ENCODE data around the gene IFTAP. TPM values are rescaled to one million over a fixed set of nuclear protein-coding genes. Genes with fewer than 3 reads are reported as not detected.

Gene IFTAP
- total and polyA plus RNA-seq, 10 of the 15 experiments (the other 5 are each of a cell fraction or from before 2014, with no cell fraction given) = 0.32 to 1.0 (median 0.63) TPM; not detected in 2

DNA sequence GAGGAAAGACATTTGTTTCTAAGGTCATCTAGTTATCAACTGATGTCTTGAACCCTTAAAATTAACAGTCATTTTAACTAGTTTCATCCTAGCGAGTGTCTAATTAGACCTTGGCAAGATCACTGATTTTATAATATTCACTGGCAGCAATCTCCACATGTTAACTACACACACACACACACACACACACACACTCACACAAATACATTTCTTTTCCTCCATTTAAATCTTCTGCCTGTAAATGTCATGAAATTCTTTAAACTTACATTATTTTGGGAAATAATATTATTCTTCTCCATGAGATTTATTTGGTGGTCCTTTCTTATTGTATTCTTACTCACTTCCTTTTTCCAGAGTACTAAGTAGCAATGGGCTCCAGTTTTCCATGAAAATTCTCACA lies 2.9 kb upstream of the IFTAP start:
- POLR2A ChIA-PET = no interaction called here
- Histone ChIP-seq H3K27me3 (replicated peaks in 1 of 2; ENCODE audit: control insufficient read depth in 2 of 2, insufficient read depth in 2 of 2, low read length in 1 of 2) (peaks cover 4 to 9% of the 10 kb centered on the region in 2 experiments; a peak in 2 of 4 replicates), H3K27ac (ENCODE audit: control insufficient read depth, insufficient read depth) (no peak overlapping the region), H2AFZ (ENCODE audit: control insufficient read depth, low read depth, low read length) (no peak overlapping the region), H3K36me3 (ENCODE audit: control insufficient read depth in 2 of 2, insufficient read depth in 2 of 2, low read length in 1 of 2) (no peaks in the 10 kb centered on the region), H4K20me1 (ENCODE audit: control insufficient read depth, insufficient read depth) (no peaks in the 10 kb centered on the region), H3K79me2 (ENCODE audit: control insufficient read depth, insufficient read depth, low read length) (no peaks in the 10 kb centered on the region), H3K4me3 (no peak overlapping the region), H3K4me1 (ENCODE audit: control insufficient read depth, insufficient read depth, low read length) (no peaks in the 10 kb centered on the region), H3K9me3 (replicated peaks; ENCODE audit: control insufficient read depth, insufficient read depth, low read length) (no peaks in the 10 kb centered on the region), H3K4me2 (ENCODE audit: control insufficient read depth, insufficient read depth) (no peak overlapping the region), H3K9ac (ENCODE audit: control insufficient read depth, insufficient read depth, low read length) (no peak overlapping the region)
- DNase-seq (ENCODE audit: low read depth, low spot score) (no peak), ATAC-seq (no peak), FAIRE-seq (peak; percentile 18)
- in situ Hi-C loops (cut with MboI) (no loop called here), intact Hi-C loops (cut with micrococcal nuclease; ENCODE audit: unreplicated experiment) (no loop called here)
- CTCF ChIA-PET = no interaction called here
- SMC1A ChIA-PET (ENCODE audit: uncharacterized antibody, unreplicated experiment) = no interaction called here
- TF ChIP-seq EGR1 (IDR thresholded peaks at IDR 0.05; ENCODE audit: borderline replicate concordance in 1 of 2, low read depth in 2 of 2, low read length in 2 of 2) (no peak), RELA (IDR thresholded peaks at IDR 0.05; ENCODE audit: borderline replicate concordance, partially characterized antibody) (no peak), SIX5 (IDR thresholded peaks at IDR 0.05; ENCODE audit: low read depth, low read length, severe bottlenecking) (no peak), FOXM1 (IDR thresholded peaks at IDR 0.05; ENCODE audit: low read depth, low read length) (no peak)
- RAD21 ChIA-PET (ENCODE audit: unreplicated experiment) = no interaction called here
- WGBS (ENCODE audit: insufficient coverage, insufficient replicate concordance, low lambda C conversion rate, missing lambda C conversion rate) = 94% methylated on average over 1 of the region's 1 CpG
- BruUV-seq (replicated peaks) = no TSS peak

DNA sequence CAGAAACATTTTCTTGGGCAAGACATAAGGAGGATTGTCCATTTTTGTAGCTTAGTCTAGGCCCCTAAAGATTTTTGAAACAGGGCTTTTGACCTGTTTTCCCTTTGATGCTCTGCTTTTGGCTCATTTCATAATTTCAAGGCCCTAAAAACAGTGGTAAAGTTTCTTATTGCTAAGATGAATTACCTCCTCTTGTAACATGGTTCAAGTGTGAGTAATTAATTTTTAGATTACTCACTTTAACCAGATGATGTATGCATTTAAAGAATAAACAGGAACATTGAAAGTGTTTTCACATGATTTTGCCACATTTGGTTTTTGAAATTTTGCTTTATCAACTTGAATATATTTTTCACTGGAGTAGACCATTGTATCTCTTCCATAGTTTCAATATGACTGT lies 2.6 kb downstream of the IFTAP start:
- no peak for DNase-seq (ENCODE audit: low read depth, low spot score)
- FAIRE-seq = no peak
- Histone ChIP-seq H3K9ac (ENCODE audit: control insufficient read depth, insufficient read depth, low read length) (no peak overlapping the region), H3K4me1 (ENCODE audit: control insufficient read depth, insufficient read depth, low read length) (no peaks in the 10 kb centered on the region), H2AFZ (ENCODE audit: control insufficient read depth, low read depth, low read length) (no peak overlapping the region), H3K27me3 (replicated peaks in 1 of 2; ENCODE audit: control insufficient read depth in 2 of 2, insufficient read depth in 2 of 2, low read length in 1 of 2) (peaks cover 4 to 9% of the 10 kb centered on the region in 2 experiments; a peak in 2 of 4 replicates), H3K36me3 (ENCODE audit: control insufficient read depth in 2 of 2, insufficient read depth in 2 of 2, low read length in 1 of 2) (no peaks in the 10 kb centered on the region), H3K79me2 (ENCODE audit: control insufficient read depth, insufficient read depth, low read length) (no peaks in the 10 kb centered on the region), H3K9me3 (replicated peaks; ENCODE audit: control insufficient read depth, insufficient read depth, low read length) (no peaks in the 10 kb centered on the region), H3K4me2 (ENCODE audit: control insufficient read depth, insufficient read depth) (no peak overlapping the region), H3K27ac (ENCODE audit: control insufficient read depth, insufficient read depth) (no peak overlapping the region), H3K4me3 (no peak overlapping the region), H4K20me1 (ENCODE audit: control insufficient read depth, insufficient read depth) (no peaks in the 10 kb centered on the region)
- no peak for ATAC-seq
- RAD21 ChIA-PET (ENCODE audit: unreplicated experiment) = no interaction called here
- BruUV-seq (replicated peaks) = no TSS peak
- in situ Hi-C loops (cut with MboI) = no loop called here
- SMC1A ChIA-PET (ENCODE audit: uncharacterized antibody, unreplicated experiment) = no interaction called here
- POLR2A ChIA-PET = no interaction called here
- CTCF ChIA-PET = no interaction called here
- intact Hi-C loops (cut with micrococcal nuclease; ENCODE audit: unreplicated experiment) = no loop called here
- no peak for TF ChIP-seq RCOR1 (conservative IDR thresholded peaks at IDR 0.05; ENCODE audit: low read depth, low read length)
- TF ChIP-seq, protein P1, sequence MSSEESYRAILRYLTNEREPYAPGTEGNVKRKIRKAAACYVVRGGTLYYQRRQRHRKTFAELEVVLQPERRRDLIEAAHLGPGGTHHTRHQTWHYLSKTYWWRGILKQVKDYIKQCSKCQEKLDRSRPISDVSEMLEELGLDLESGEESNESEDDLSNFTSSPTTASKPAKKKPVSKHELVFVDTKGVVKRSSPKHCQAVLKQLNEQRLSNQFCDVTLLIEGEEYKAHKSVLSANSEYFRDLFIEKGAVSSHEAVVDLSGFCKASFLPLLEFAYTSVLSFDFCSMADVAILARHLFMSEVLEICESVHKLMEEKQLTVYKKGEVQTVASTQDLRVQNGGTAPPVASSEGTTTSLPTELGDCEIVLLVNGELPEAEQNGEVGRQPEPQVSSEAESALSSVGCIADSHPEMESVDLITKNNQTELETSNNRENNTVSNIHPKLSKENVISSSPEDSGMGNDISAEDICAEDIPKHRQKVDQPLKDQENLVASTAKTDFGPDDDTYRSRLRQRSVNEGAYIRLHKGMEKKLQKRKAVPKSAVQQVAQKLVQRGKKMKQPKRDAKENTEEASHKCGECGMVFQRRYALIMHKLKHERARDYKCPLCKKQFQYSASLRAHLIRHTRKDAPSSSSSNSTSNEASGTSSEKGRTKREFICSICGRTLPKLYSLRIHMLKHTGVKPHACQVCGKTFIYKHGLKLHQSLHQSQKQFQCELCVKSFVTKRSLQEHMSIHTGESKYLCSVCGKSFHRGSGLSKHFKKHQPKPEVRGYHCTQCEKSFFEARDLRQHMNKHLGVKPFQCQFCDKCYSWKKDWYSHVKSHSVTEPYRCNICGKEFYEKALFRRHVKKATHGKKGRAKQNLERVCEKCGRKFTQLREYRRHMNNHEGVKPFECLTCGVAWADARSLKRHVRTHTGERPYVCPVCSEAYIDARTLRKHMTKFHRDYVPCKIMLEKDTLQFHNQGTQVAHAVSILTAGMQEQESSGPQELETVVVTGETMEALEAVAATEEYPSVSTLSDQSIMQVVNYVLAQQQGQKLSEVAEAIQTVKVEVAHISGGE (CRISPR knock-in tag; IDR thresholded peaks at IDR 0.05) = no peak
- TF ChIP-seq, protein P2, sequence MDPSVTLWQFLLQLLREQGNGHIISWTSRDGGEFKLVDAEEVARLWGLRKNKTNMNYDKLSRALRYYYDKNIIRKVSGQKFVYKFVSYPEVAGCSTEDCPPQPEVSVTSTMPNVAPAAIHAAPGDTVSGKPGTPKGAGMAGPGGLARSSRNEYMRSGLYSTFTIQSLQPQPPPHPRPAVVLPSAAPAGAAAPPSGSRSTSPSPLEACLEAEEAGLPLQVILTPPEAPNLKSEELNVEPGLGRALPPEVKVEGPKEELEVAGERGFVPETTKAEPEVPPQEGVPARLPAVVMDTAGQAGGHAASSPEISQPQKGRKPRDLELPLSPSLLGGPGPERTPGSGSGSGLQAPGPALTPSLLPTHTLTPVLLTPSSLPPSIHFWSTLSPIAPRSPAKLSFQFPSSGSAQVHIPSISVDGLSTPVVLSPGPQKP (IDR thresholded peaks at IDR 0.05; ENCODE audit: low read depth, low read length) = no peak
- no peak for TF ChIP-seq CHD2 (IDR thresholded peaks at IDR 0.05; ENCODE audit: borderline replicate concordance, low read depth, low read length)
- TF ChIP-seq TCF7 (IDR thresholded peaks at IDR 0.05; ENCODE audit: borderline replicate concordance) = no peak
- no peak for TF ChIP-seq IKZF1 (conservative IDR thresholded peaks at IDR 0.05)
- no peak for TF ChIP-seq FOXK2 (IDR thresholded peaks at IDR 0.05)
